Measurements from ENCODE around the gene CMTM1. TPM values are rescaled to one million over a fixed set of nuclear protein-coding genes. Genes with fewer than 3 reads are reported as not detected.
"Not testable (repeated sequence)": the region's sequence is repeated elsewhere in the genome, so short reads cannot be mapped to it uniquely, and the experiment has no call there.

The CMTM1 gene
- total RNA-seq, 3 donors from 2014 or later, result 1.6 to 2.9 (median 1.9) TPM

DNA sequence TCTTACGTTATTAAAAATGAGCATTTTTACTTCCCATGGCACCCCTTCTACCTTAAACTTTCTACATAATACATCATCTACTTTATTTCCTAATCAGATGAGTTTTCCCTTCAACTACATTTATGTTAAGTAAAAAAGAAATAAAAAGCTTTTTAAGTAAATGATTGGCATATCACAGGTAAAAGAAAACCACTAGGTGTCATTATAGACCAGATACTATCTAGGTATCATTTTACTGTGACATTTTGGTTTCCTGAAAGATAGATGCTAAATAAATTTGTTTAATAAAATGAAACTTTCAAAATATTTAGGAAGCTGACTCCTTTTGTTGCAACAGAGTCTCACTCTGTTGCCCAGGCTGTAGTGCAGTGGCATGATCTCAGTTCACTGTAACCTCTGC lies 3.8 kb upstream of the CMTM1 start:
- no peak overlapping the region for H3K4me3 ChIP-seq
- H3K9me3 ChIP-seq, result no peaks in the 10 kb centered on the region
- no peak overlapping the region for H3K27ac ChIP-seq
- H3K27me3 ChIP-seq, result no peaks in the 10 kb centered on the region
- no peaks in the 10 kb centered on the region for H3K4me1 ChIP-seq
- no peak for TF ChIP-seq POLR2AphosphoS5 (IDR thresholded peaks at IDR 0.05)
- no peak for DNase-seq (ENCODE audit: low spot score in 2 of 2)
- intact Hi-C loops (cut with DNase I; ENCODE audit: low total_unique reads), result no loop called here
- H3K36me3 ChIP-seq, result no peaks in the 10 kb centered on the region

DNA sequence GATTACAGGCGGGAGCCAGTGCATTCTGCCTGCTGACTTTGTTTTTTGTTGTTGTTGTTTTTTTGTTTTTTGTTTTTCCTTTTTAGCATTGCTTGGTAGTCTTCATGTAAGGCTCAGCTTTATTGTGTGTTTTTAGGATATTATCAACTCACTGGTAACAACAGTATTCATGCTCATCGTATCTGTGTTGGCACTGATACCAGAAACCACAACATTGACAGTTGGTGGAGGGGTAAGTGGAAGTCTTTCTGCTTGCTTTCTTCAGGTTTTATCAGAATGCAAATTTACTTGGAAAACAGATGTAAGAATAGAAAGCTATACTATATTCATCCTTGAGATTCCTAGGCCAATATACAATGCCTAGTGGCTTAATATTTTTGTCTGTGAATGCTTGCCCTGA lies 3.3 kb upstream of the CMTM1 start:
- no peak for DNase-seq (ENCODE audit: low spot score in 2 of 2)
- H3K4me1 ChIP-seq, result no peaks in the 10 kb centered on the region
- no peak overlapping the region for H3K27ac ChIP-seq
- intact Hi-C loops (cut with DNase I; ENCODE audit: low total_unique reads), result no loop called here
- H3K36me3 ChIP-seq, result no peaks in the 10 kb centered on the region
- no peaks in the 10 kb centered on the region for H3K27me3 ChIP-seq
- TF ChIP-seq POLR2A (IDR thresholded peaks at IDR 0.05), result no peak
- no peak overlapping the region for H3K4me3 ChIP-seq
- H3K9me3 ChIP-seq, result no peaks in the 10 kb centered on the region

DNA sequence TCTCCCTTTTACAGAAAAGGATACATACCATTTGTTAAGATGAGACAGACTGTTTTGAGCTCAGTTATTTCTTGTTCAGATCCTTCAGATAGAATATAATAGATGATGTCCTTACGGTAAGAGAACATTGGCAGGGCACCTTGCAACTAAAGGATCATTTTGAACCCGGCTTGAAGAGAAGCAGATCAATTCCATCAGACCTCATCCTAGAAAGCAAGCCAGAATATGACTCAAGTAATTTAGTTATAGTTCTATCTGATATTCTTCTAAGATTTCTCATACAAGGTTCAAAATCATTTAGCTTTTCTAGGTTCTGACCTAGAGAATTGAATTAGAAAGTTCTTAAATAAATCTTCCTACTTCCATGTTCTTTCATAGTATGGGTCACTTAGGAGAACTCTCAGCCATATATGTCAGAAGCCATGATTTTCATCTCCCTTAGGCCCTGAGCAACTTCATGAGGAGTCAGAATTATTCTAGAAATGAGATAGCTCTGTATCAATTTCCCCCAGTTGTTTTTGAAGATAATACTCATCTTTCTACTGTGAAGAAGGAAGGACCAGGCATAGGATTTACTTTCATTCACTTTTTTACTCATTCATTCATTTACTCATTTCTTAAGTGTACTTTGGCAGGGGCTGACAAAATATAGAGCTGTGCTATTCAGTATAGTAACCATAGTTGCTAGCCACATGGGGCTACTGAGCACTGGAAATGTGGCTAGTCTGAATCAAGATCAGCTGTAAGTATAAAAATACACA lies 2.5 kb upstream of the CMTM1 start:
- Histone ChIP-seq H3K4me1 (no peaks in the 10 kb centered on the region), H3K36me3 (no peaks in the 10 kb centered on the region), H3K27ac (no peak overlapping the region), H3K4me3 (no peak overlapping the region), H3K27me3 (no peaks in the 10 kb centered on the region), H3K9me3 (no peaks in the 10 kb centered on the region)
- DNase-seq (ENCODE audit: low spot score in 2 of 2), result no peak
- TF ChIP-seq, protein P1, sequence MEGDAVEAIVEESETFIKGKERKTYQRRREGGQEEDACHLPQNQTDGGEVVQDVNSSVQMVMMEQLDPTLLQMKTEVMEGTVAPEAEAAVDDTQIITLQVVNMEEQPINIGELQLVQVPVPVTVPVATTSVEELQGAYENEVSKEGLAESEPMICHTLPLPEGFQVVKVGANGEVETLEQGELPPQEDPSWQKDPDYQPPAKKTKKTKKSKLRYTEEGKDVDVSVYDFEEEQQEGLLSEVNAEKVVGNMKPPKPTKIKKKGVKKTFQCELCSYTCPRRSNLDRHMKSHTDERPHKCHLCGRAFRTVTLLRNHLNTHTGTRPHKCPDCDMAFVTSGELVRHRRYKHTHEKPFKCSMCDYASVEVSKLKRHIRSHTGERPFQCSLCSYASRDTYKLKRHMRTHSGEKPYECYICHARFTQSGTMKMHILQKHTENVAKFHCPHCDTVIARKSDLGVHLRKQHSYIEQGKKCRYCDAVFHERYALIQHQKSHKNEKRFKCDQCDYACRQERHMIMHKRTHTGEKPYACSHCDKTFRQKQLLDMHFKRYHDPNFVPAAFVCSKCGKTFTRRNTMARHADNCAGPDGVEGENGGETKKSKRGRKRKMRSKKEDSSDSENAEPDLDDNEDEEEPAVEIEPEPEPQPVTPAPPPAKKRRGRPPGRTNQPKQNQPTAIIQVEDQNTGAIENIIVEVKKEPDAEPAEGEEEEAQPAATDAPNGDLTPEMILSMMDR (IDR thresholded peaks at IDR 0.05), result no peak
- intact Hi-C loops (cut with DNase I; ENCODE audit: low total_unique reads), result no loop called here

DNA sequence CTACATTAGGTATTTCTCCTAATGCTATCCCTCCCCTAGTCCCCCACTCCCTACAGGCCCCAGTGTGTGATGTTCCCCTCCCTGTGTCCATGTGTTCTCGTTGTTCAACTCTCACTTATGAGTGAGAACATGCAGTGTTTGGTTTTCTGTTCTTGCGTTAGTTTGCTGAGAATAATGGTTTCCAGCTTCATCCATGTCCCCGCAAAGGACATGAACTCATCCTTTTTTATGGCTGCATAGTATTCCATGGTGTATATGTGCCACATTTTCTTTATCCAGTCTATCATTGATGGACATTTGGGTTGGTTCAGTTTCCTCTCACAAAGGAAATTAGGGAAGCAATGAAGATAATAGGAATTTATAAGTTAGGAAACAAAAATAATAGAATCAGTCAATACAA lies 1.0 kb downstream of the CMTM1 start:
- intact Hi-C loops (cut with DNase I; ENCODE audit: low total_unique reads); H3K9me3 ChIP-seq; H3K4me1 ChIP-seq; H3K27ac ChIP-seq; H3K36me3 ChIP-seq; H3K27me3 ChIP-seq; H3K4me3 ChIP-seq; DNase-seq (ENCODE audit: low spot score in 2 of 2): not testable (repeated sequence)

DNA sequence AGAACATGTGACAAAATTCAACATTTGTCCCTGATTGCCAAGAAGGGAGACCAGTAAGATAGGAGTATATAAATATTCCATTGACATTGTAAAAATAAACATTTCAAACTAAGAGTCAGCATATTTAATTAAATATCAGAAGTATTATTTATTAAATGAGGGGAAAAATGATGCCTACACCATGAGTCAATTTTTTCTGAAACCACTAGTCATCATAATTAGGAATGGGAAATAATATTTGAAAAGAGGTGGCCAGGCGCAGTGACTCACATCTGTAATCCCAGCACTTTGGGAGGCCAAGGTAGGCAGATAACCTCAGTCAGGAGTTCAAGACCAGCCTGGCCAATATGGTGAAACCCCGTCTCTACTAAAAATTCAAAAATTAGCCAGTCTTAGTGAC lies 2.1 kb downstream of the CMTM1 start:
- intact Hi-C loops (cut with DNase I; ENCODE audit: low total_unique reads), result no loop called here
- Histone ChIP-seq H3K27ac (no peak overlapping the region), H3K4me1 (no peaks in the 10 kb centered on the region), H3K9me3 (no peaks in the 10 kb centered on the region), H3K36me3 (no peaks in the 10 kb centered on the region), H3K27me3 (no peaks in the 10 kb centered on the region), H3K4me3 (no peak overlapping the region)
- DNase-seq (ENCODE audit: low spot score in 2 of 2), result no peak
- TF ChIP-seq POLR2AphosphoS5 (IDR thresholded peaks at IDR 0.05), result no peak

DNA sequence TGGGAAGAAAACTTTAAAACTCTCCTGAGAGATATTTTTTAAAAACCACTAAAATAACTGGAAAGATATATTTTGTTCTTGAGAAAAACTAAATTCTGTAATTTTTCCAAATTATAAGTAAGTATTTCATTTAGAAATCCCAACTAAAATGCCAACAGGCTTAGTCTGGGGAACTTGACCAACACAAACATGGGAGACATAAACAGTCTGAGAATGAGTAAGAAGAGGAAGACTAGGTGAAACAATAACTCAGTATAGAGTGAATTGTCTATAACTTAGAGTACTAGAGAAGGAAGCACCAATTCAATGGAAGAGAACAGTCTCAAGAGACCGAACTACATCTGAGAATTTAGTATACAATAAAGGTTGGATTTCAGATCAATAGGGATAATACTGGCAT lies 2.9 kb downstream of the CMTM1 start:
- intact Hi-C loops (cut with DNase I; ENCODE audit: low total_unique reads), result no loop called here
- Histone ChIP-seq H3K27me3 (no peaks in the 10 kb centered on the region), H3K9me3 (no peaks in the 10 kb centered on the region), H3K36me3 (no peaks in the 10 kb centered on the region), H3K4me1 (no peaks in the 10 kb centered on the region), H3K27ac (no peak overlapping the region), H3K4me3 (no peak overlapping the region)
- TF ChIP-seq, protein P1 (IDR thresholded peaks at IDR 0.05), result no peak
- TF ChIP-seq POLR2A (IDR thresholded peaks at IDR 0.05) (no peak), POLR2AphosphoS5 (IDR thresholded peaks at IDR 0.05) (no peak)
- DNase-seq (ENCODE audit: low spot score in 2 of 2), result no peak

DNA sequence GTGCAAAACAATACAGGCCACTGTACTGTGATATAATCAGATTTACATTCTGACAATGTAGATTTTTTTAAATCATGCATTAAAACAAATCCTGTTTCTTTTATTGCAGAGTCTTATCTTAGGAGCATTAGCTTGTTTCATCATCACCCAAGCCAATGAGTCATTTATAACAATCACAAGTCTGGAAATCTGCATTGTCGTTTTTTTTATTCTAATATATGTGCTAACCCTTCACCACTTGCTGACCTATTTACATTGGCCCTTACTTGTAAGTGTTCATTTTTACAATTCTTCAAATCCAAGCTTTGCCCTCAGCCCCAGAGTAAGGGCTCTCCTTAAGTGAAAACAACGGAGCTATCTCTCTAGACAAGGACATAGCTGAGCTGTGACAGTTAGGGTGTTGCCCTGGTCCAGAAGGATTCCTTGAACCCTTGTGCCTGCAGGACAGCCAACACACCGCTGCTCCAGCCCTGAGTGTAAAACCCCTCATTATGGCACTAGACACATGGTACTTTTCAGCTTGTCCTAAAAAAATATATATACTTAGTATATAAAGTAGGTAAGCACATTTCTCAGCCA lies 3.7 kb downstream of the CMTM1 start:
- H3K27me3 ChIP-seq, result no peaks in the 10 kb centered on the region
- intact Hi-C loops (cut with DNase I; ENCODE audit: low total_unique reads), result no loop called here

More for the DNA sequence above, 3.7 kb downstream of the CMTM1 start:
- no peak for DNase-seq (ENCODE audit: low spot score in 2 of 2)
- Histone ChIP-seq H3K4me1 (no peaks in the 10 kb centered on the region), H3K36me3 (no peaks in the 10 kb centered on the region), H3K4me3 (no peak overlapping the region), H3K27ac (no peak overlapping the region), H3K9me3 (no peaks in the 10 kb centered on the region)
- TF ChIP-seq POLR2A (IDR thresholded peaks at IDR 0.05), result no peak
- TF ChIP-seq POLR2AphosphoS5 (IDR thresholded peaks at IDR 0.05), result no peak
- TF ChIP-seq, protein P1 (IDR thresholded peaks at IDR 0.05), result no peak
